SHP77 (cell line): ENCODE results near the gene TMEM131L.
"Not testable (repeated sequence)": the region's sequence is repeated elsewhere in the genome, so short reads cannot be mapped to it uniquely, and the experiment has no call there.

Experiments
- DNase-seq, 2 experiments: peaks; one replicate each; lab custom pipeline; 2025; lab: John Stamatoyannopoulos, UW

The TMEM131L gene

DNA sequence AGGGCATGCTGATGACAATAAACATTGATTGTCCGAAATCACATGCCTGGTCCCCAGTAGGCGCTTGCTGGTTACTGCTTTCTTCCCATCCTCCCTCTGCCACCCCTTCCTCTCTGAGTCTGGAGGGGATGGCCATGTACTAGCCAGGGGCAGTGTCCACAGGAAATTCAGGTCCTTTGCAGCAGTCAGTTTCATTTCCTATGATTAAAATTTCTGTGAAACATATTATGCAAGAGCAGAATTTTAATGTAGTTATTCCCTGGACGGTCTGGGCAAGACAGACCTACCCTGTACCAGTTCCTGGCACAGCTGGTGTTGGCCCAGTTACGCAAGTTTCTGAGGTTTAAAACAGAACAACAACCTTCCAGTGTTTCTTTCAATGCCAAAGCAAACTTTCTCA, 189.8 kb downstream of the TMEM131L start:
- DNase-seq, result no peak

- DNase-seq, result no peak
These were observed 195.2 kb downstream of the TMEM131L start for GRCh38 chr4:153661215-153661822.

DNA sequence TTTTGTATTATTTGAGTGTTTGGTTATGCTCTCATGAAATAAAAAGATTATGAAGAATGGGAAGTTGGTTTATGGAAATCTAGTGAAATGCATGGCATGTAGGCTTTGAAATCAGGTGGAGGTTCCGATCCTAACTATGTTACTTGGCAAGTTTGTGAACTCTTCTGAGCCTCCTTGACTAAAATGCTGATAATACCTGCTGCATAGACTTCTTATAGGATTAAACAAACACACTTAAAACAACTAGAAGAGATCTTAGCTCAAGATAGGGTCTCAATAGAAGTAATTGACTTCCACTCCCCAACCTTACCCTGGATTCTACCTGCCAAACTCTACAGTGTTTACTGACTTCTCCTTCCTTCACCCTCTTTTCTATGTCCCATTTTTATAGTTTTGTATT, 195.7 kb downstream of the TMEM131L start:
- no peak for DNase-seq

DNA sequence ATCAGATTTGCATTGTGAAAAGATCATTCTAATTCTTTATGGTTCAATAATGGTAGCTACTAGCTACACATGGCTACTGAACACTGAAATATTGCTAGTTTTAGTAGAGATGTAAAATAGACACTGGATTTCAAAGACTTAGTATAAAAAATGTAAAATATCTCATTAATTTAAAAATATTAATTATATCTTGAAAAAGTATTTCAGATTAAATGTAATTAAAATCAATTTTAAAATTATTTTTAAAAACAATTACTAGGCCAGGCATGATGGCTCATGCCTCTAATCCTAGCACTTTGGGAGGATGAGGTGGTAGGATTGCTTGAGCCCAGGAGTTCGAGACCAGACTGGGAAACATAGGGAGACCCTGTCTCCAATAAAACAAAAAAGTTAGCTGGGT, 197.5 kb downstream of the TMEM131L start:
- no peak for DNase-seq

DNA sequence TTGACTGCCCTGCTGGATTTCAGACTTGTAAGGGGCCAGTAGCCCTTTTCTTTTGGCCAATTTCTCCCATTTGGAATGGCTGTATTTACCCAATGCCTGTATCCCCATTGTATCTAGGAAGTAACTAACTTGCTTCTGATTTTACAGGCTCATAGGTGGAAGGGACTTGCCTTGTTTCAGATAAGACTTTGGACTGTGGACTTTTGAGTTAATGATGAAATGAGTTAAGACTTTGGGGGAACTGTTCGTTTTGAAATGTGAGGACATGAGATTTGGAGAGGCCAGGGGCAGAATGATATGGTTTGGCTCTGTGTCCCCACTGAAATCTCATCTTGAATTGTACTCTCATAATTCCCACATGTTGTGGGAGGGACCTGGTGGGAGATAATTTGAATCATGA, 200.3 kb downstream of the TMEM131L start:
- DNase-seq, result not testable (repeated sequence)

DNA sequence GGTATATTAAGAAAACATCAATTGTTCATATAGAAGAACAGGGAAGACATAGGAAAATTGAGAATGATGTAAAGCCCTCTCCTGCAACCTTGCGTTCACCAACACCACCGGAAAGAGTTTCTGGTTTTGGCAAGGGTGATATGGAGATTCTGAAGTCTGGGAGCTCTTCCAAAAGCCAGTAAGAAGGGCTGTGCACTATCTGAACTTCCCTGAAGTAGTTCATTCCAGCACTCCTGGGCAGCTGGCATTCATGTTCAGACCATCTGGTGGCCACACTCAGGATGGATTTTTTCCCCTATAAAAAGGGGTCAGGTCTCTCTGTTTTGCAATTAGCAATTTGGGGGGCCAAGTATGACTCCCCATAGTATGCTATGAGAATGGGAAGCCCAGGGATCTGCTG, 202.5 kb downstream of the TMEM131L start:
- no peak for DNase-seq

GRCh38 chr4:153669838-153670237, 203.7 kb downstream of the TMEM131L start:
- DNase-seq, result no peak

- no peak for DNase-seq
These were observed 210.3 kb downstream of the TMEM131L start for GRCh38 chr4:153676486-153676885.

DNA sequence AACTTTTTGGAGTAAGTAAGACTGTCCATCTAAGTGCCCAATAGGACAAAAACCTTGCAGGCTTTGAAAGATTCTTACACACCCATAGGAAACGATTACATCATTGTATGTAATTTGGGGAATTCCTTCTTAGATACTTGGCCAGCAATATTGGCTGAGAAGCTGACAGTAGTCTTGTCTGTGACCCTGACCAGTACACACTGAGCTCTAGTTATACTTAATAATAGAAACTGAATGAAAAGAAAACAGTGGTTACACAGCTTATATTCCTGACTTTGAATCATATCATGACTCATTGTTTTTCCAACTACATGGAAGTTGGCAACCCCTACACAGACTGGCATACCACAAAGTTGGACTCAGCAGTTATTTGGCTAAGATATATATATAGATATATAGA, 210.8 kb downstream of the TMEM131L start:
- no peak for DNase-seq

DNA sequence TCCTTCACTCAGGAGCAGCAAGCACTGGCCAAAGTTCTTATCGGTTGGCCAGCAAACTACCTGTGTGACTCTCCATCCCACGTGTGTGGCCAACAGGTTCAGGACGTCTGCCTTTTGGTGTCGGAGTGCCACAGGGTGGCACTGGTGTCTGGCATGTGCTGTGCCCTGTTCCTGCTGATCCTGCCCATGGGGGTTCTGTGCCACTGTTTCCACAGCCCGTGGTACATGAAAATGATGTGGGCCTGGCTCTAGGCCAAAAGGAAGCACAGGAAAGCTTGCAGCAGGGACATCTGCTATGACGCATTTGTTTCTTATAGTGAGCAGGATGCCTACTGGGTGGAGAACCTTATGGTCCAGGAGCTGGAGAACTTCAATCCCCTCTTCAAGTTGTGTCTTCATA, 213.3 kb downstream of the TMEM131L start:
- DNase-seq, result no peak

GRCh38 chr4:153683763-153684181, 217.6 kb downstream of the TMEM131L start:
- no peak for DNase-seq

GRCh38 chr4:153684182-153684970, 218.2 kb downstream of the TMEM131L start, which contains the start of gene TLR2:
Gene TLR2 (plus strand): TSS chr4:153684280. CDS start chr4:153702908, 18,628 bp downstream.
- no peak for DNase-seq

GRCh38 chr4:153684971-153685371, 218.8 kb downstream of the TMEM131L start:
- DNase-seq, result no peak
